Measurements from ENCODE around the gene BCAS1.

The BCAS1 gene

GRCh38 chr20:53929974-53930650, 140.3 kb downstream of the BCAS1 start (continued):
- TF ChIP-seq SNAI2 (CRISPR knock-in tag; IDR thresholded peaks at IDR 0.05) = no peak
- TF ChIP-seq ZNF8 (CRISPR knock-in tag; IDR thresholded peaks at IDR 0.05) = no peak
- TF ChIP-seq ZFP30 (CRISPR knock-in tag; IDR thresholded peaks at IDR 0.05) = no peak
- TF ChIP-seq ISL1 (CRISPR knock-in tag; IDR thresholded peaks at IDR 0.05) = no peak
- TF ChIP-seq TOX (CRISPR knock-in tag; IDR thresholded peaks at IDR 0.05; ENCODE audit: borderline replicate concordance) = no peak
- no peak for TF ChIP-seq TSHZ2 (CRISPR knock-in tag; IDR thresholded peaks at IDR 0.05)
- no peak for TF ChIP-seq TCF4 (CRISPR knock-in tag; IDR thresholded peaks at IDR 0.05; ENCODE audit: borderline replicate concordance)

DNA sequence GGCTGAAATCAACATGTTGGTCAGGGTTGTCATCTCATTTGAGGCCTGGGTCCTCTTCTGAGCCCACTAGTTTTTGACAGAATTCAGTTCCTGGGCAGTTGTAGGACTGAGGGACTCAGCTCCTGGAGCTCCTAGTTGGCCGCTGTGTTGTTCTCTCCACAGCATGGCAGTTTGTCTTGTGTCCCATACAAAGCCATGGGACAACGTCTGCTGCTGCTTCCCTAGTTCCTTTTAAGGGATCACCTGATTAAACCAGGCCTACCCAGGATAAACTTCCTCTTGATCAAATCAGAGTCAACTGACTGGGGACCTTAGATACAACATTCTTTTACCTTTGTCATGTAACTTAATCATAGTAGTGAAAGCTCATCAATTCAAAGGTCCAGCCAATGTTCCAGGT, 141.0 kb downstream of the BCAS1 start:
- no peak for ATAC-seq
- TF ChIP-seq, protein P1, sequence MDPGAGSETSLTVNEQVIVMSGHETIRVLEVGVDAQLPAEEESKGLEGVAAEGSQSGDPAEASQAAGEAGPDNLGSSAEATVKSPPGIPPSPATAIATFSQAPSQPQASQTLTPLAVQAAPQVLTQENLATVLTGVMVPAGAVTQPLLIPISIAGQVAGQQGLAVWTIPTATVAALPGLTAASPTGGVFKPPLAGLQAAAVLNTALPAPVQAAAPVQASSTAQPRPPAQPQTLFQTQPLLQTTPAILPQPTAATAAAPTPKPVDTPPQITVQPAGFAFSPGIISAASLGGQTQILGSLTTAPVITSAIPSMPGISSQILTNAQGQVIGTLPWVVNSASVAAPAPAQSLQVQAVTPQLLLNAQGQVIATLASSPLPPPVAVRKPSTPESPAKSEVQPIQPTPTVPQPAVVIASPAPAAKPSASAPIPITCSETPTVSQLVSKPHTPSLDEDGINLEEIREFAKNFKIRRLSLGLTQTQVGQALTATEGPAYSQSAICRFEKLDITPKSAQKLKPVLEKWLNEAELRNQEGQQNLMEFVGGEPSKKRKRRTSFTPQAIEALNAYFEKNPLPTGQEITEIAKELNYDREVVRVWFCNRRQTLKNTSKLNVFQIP (CRISPR knock-in tag; IDR thresholded peaks at IDR 0.05; ENCODE audit: borderline replicate concordance, low read depth) = no peak
- TF ChIP-seq TOX (CRISPR knock-in tag; IDR thresholded peaks at IDR 0.05; ENCODE audit: borderline replicate concordance) (no peak), TCF4 (CRISPR knock-in tag; IDR thresholded peaks at IDR 0.05; ENCODE audit: borderline replicate concordance) (no peak), CREB5 (CRISPR knock-in tag; IDR thresholded peaks at IDR 0.05; ENCODE audit: low read depth) (no peak), PPARA (CRISPR knock-in tag; IDR thresholded peaks at IDR 0.05; ENCODE audit: borderline replicate concordance) (no peak), ZNF8 (CRISPR knock-in tag; IDR thresholded peaks at IDR 0.05) (no peak), ESRRG (CRISPR knock-in tag; IDR thresholded peaks at IDR 0.05) (no peak), TSHZ2 (CRISPR knock-in tag; IDR thresholded peaks at IDR 0.05) (no peak)
- TF ChIP-seq, protein P2, sequence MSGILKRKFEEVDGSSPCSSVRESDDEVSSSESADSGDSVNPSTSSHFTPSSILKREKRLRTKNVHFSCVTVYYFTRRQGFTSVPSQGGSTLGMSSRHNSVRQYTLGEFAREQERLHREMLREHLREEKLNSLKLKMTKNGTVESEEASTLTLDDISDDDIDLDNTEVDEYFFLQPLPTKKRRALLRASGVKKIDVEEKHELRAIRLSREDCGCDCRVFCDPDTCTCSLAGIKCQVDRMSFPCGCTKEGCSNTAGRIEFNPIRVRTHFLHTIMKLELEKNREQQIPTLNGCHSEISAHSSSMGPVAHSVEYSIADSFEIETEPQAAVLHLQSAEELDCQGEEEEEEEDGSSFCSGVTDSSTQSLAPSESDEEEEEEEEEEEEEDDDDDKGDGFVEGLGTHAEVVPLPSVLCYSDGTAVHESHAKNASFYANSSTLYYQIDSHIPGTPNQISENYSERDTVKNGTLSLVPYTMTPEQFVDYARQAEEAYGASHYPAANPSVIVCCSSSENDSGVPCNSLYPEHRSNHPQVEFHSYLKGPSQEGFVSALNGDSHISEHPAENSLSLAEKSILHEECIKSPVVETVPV (CRISPR knock-in tag; IDR thresholded peaks at IDR 0.05) = no peak

- TF ChIP-seq TCF4 (CRISPR knock-in tag; IDR thresholded peaks at IDR 0.05; ENCODE audit: borderline replicate concordance) (no peak), OSR1 (CRISPR knock-in tag; IDR thresholded peaks at IDR 0.05) (no peak), BACH2 (CRISPR knock-in tag; IDR thresholded peaks at IDR 0.05; ENCODE audit: borderline replicate concordance) (no peak), TOX (CRISPR knock-in tag; IDR thresholded peaks at IDR 0.05; ENCODE audit: borderline replicate concordance) (no peak), CSDC2 (CRISPR knock-in tag; IDR thresholded peaks at IDR 0.05) (no peak), SNAI2 (CRISPR knock-in tag; IDR thresholded peaks at IDR 0.05) (no peak), ARNTL (CRISPR knock-in tag; IDR thresholded peaks at IDR 0.05; ENCODE audit: borderline replicate concordance, low read depth) (no peak), RARB (CRISPR knock-in tag; IDR thresholded peaks at IDR 0.05) (no peak), ESRRG (CRISPR knock-in tag; IDR thresholded peaks at IDR 0.05) (no peak), ZC3H10 (CRISPR knock-in tag; IDR thresholded peaks at IDR 0.05) (no peak), CREB5 (CRISPR knock-in tag; IDR thresholded peaks at IDR 0.05; ENCODE audit: low read depth) (no peak)
- TF ChIP-seq, protein P2 (CRISPR knock-in tag; IDR thresholded peaks at IDR 0.05) = no peak
- no peak for ATAC-seq
Measured at GRCh38 chr20:53927990-53928389, 142.4 kb downstream of the BCAS1 start.
